B cell (primary cell): ENCODE results near the gene PLEKHH3. TPM values are rescaled to one million over a fixed set of nuclear protein-coding genes. Genes with fewer than 3 reads are reported as not detected.

Source experiments
- ATAC-seq: fragments of 200-7000 bp; cut with Tn5 transposase; one replicate; pipeline ENCODE4 v1.10.0; 2021; ENCODE audit warnings: low read depth, mild to moderate bottlenecking, moderate number of reproducible peaks, moderate library complexity
- CTCF ChIA-PET: fragments of 350-600 bp; sonication (Branson Sonifier 250); formaldehyde crosslinking; loops from one replicate; lab custom pipeline; 2021; ENCODE audit warnings: antibody characterized with exemption, inconsistent platforms; lab: Charles Lee
- POLR2A ChIA-PET: fragments of 350-600 bp; sonication (Branson Sonifier 250); formaldehyde crosslinking; loops from one replicate; lab custom pipeline; 2021; ENCODE audit warnings: antibody characterized with exemption; lab: Charles Lee
- DNase-seq: peaks from one replicate; pipeline ENCODE4 v3.0.0; 2013
- H2AFZ ChIP-seq: 2 replicates; pipeline ENCODE4 v1.6.1; 2012; ENCODE audit warnings: mild to moderate bottlenecking, low read depth, low read length; ENCODE audit not compliant: insufficient read depth, poor library complexity, severe bottlenecking
- H3K27ac ChIP-seq, 2 donors: 1 replicate in 1 of 2; 2 replicates in 1 of 2; pipeline ENCODE4 v1.5.1; 2012 to 2013; ENCODE audit warnings: low read length in 2 of 2, mild to moderate bottlenecking in 2 of 2, moderate library complexity in 1 of 2
- H3K27me3 ChIP-seq, 4 experiments: fragments of 200-600 bp in 1 of 4; sonication (generic) in 1 of 4; replicated peaks in 1 of 4; 1 replicate in 2 of 4; 2 replicates in 2 of 4; pipeline versions ENCODE4 v1.6.1 to v1.7.0; 2013 to 2016; ENCODE audit warnings: low read length in 3 of 4, mild to moderate bottlenecking in 2 of 4, mixed read lengths in 1 of 4, moderate library complexity in 1 of 4; ENCODE audit not compliant: insufficient read depth in 4 of 4, control insufficient read depth in 3 of 4; ENCODE audit errors: control extremely low read depth in 1 of 4
- H3K36me3 ChIP-seq, 2 experiments: replicated peaks in 1 of 2; 1 replicate in 1 of 2; 2 replicates in 1 of 2; pipeline versions ENCODE4 v1.6.1 to v1.7.1; 2013; ENCODE audit warnings: low read length in 1 of 2; ENCODE audit not compliant: insufficient read depth in 2 of 2, control insufficient read depth in 1 of 2; ENCODE audit errors: control extremely low read depth in 1 of 2, extremely low read depth in 1 of 2
- H3K4me1 ChIP-seq, 2 donors: fragments of 200-600 bp in 1 of 2; sonication (generic) in 1 of 2; 1 replicate in 1 of 2; 2 replicates in 1 of 2; pipeline versions ENCODE4 v1.5.1 to v1.6.1; 2013 to 2017; ENCODE audit warnings: low read length in 2 of 2; ENCODE audit not compliant: control insufficient read depth in 2 of 2, insufficient read depth in 2 of 2
- H3K4me2 ChIP-seq: replicated peaks from 2 replicates; pipeline ENCODE3; 2012; ENCODE audit warnings: mild to moderate bottlenecking, low read depth, low read length; ENCODE audit not compliant: poor library complexity, severe bottlenecking
- H3K4me3 ChIP-seq, 5 experiments: fragments of 200-600 bp in 1 of 5; sonication (generic) in 1 of 5; 1 replicate in 3 of 5; 2 replicates in 2 of 5; pipeline versions ENCODE4 v1.5.1 to v1.7.0; 2011 to 2016; ENCODE audit warnings: low read length in 4 of 5, mild to moderate bottlenecking in 4 of 5, low read depth in 2 of 5, control low read depth in 1 of 5, moderate library complexity in 1 of 5; ENCODE audit not compliant: insufficient read depth in 1 of 5; ENCODE audit errors: control extremely low read depth in 1 of 5, extremely low read depth in 1 of 5
- H3K79me2 ChIP-seq: fragments of 200-600 bp; sonication (generic); one replicate; pipeline ENCODE4 v1.6.0; 2016; ENCODE audit warnings: low read length; ENCODE audit not compliant: control insufficient read depth, insufficient read depth
- H3K9ac ChIP-seq: fragments of 200-600 bp; sonication (generic); 2 replicates; pipeline ENCODE4 v1.6.1; 2017; ENCODE audit warnings: mild to moderate bottlenecking, low read length, moderate library complexity
- H3K9me3 ChIP-seq, 3 donors: one replicate each; pipeline versions ENCODE4 v1.6.1 to v1.7.1; 2013; ENCODE audit warnings: low read length in 2 of 3; ENCODE audit not compliant: control insufficient read depth in 2 of 3, insufficient read depth in 1 of 3; ENCODE audit errors: control extremely low read depth in 1 of 3
- H4K20me1 ChIP-seq: 2 replicates; pipeline ENCODE4 v1.6.0; 2012; ENCODE audit warnings: mild to moderate bottlenecking, low read length; ENCODE audit not compliant: insufficient read depth, control insufficient read depth, poor library complexity, severe bottlenecking
- H3K27ac Mint-ChIP-seq: one replicate; pipeline ENCODE4 v1.8.0; 2021; ENCODE audit warnings: mixed read lengths
- H3K27me3 Mint-ChIP-seq: one replicate; pipeline ENCODE4 v1.8.0; 2021; ENCODE audit warnings: mixed read lengths
- H3K4me1 Mint-ChIP-seq: one replicate; pipeline ENCODE4 v1.8.0; 2021; ENCODE audit warnings: mixed read lengths
- H3K4me3 Mint-ChIP-seq: one replicate; pipeline ENCODE4 v1.8.0; 2021; ENCODE audit warnings: mixed read lengths
- H3K9me3 Mint-ChIP-seq: one replicate; pipeline ENCODE4 v1.8.0; 2022; ENCODE audit warnings: mixed read lengths; ENCODE audit not compliant: insufficient read depth
- EZH2 ChIP-seq: IDR thresholded peaks from 2 replicates; pipeline ENCODE4 v1.6.1; 2012; ENCODE audit warnings: borderline replicate concordance, low read depth, mild to moderate bottlenecking, moderate library complexity, low read length; ENCODE audit not compliant: insufficient read depth, poor library complexity, severe bottlenecking
- WGBS: methylation state at CpG from one replicate; pipeline ENCODE4 v1.1.5; 2013; ENCODE audit warnings: missing lambda C conversion rate; ENCODE audit not compliant: insufficient coverage; 5-methylcytosine and 5-hydroxymethylcytosine counted together
- intact Hi-C: fragments of 100-400 bp; cut with micrococcal nuclease; formaldehyde crosslinking; loops from one replicate; pipeline ENCODE4 v1.10.0; 2022
- polyA plus RNA-seq: library from polyadenylated mRNA; depleted of rRNA; stranded (reverse); fragments of >200 nt; gene quantifications from 2 replicates; pipeline ENCODE4 v1.2.3, GENCODE V29; 2012
- total RNA-seq, 2 donors: library from RNA; stranded (reverse); fragments of 120-200 nt in 1 of 2; gene quantifications; 1 replicate in 1 of 2; 2 replicates in 1 of 2; pipeline versions ENCODE4 v1.2.3 to v1.2.4, GENCODE V29; 2013 to 2022
- TF ChIP-seq, protein P1 (sequence below): fragments of 200-600 bp; IDR thresholded peaks from one replicate; pipeline ENCODE4 v1.8.0; 2022; ENCODE audit warnings: antibody characterized with exemption, mild to moderate bottlenecking

Gene PLEKHH3
- total and polyA plus RNA-seq, 2 donors (not counting 1 experiment from before 2014, with no cell fraction given): 0.44 to 0.67 TPM

DNA sequence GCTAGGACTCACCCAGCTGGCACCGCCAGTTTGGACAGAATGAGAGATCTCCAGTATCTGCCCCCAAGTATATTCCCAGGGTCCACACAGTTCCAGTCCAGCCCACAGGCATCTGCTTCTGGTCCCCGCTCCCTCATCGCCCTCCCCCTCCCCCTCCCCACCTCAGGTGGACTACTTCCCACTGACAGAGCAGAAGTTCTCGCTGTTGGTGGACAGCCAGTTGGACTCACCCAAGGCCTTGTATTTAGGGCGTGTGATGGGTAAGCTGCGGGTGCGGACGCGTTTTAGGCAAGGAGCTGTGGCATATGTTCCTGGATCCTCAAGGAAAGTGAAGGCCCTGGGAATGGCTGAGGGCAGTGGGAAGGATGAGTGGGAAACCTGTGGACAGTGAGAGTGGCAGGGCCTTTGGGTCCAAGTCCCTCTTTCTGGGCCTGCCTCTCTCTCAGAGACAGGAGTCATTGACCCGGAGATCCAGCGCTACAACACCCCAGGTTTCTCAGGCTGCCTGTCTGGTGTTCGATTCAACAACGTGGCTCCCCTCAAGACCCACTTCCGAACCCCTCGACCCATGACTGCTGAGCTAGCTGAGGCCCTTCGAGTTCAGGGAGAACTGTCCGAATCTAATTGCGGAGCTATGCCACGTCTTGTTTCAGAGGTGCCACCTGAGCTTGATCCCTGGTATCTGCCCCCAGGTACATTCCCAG is 20.5 kb upstream of the PLEKHH3 start:
- Mint-ChIP-seq H3K27me3 (no peaks in the 10 kb centered on the region), H3K9me3 (no peaks in the 10 kb centered on the region), H3K4me3 (no peak overlapping the region), H3K27ac (no peak overlapping the region), H3K4me1 (peaks cover 10% of the 10 kb centered on the region)
- no peak overlapping the region for H2AFZ ChIP-seq
- no peak overlapping the region for H3K4me3 ChIP-seq
- H3K79me2 ChIP-seq: peaks cover 5% of the 10 kb centered on the region
- H3K36me3 ChIP-seq: peaks cover 0 to 15% of the 10 kb centered on the region in 2 experiments
- no peak for TF ChIP-seq EZH2
- TF ChIP-seq, protein P1, sequence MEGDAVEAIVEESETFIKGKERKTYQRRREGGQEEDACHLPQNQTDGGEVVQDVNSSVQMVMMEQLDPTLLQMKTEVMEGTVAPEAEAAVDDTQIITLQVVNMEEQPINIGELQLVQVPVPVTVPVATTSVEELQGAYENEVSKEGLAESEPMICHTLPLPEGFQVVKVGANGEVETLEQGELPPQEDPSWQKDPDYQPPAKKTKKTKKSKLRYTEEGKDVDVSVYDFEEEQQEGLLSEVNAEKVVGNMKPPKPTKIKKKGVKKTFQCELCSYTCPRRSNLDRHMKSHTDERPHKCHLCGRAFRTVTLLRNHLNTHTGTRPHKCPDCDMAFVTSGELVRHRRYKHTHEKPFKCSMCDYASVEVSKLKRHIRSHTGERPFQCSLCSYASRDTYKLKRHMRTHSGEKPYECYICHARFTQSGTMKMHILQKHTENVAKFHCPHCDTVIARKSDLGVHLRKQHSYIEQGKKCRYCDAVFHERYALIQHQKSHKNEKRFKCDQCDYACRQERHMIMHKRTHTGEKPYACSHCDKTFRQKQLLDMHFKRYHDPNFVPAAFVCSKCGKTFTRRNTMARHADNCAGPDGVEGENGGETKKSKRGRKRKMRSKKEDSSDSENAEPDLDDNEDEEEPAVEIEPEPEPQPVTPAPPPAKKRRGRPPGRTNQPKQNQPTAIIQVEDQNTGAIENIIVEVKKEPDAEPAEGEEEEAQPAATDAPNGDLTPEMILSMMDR: no peak
- no peak overlapping the region for H3K9ac ChIP-seq
- no peaks in the 10 kb centered on the region for H4K20me1 ChIP-seq
- H3K27me3 ChIP-seq: no peaks in the 10 kb centered on the region
- ChIA-PET POLR2A (no interaction called here), CTCF (interaction anchor here (0.6 to 1.7 kb wide), 2 partner anchors 77 to 119 kb away, joined by 3 read pairs; no protein-coding TSS in a partner anchor)
- DNase-seq (no peak), ATAC-seq (no peak)
- no peak overlapping the region for H3K4me2 ChIP-seq
- H3K9me3 ChIP-seq: no peaks in the 10 kb centered on the region
- intact Hi-C loops: no loop called here
- peaks cover 4 to 12% of the 10 kb centered on the region in 2 donors for H3K4me1 ChIP-seq
- WGBS: 97% methylated on average over 15 of the region's 19 CpGs
- H3K27ac ChIP-seq: no peak overlapping the region

DNA sequence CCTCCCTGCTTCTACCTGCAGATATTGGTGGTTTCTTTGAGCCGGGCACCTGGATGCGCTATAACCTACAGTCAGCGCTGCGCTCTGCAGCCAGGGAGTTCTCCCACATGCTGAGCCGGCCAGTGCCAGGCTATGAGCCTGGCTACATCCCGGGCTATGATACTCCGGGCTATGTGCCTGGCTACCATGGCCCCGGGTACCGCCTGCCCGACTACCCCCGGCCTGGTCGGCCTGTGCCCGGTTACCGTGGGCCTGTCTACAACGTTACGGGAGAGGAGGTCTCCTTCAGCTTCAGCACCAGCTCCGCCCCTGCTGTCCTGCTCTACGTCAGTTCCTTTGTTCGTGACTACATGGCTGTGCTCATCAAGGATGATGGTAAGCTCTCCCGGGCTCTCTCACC is 18.7 kb upstream of the PLEKHH3 start:
- H3K9me3 Mint-ChIP-seq: no peaks in the 10 kb centered on the region
- ATAC-seq: no peak

More for the DNA sequence above, 18.7 kb upstream of the PLEKHH3 start:
- no peaks in the 10 kb centered on the region for H3K27me3 ChIP-seq
- no peak for DNase-seq
- H3K36me3 ChIP-seq: peaks cover 0 to 7% of the 10 kb centered on the region in 2 experiments
- no peaks in the 10 kb centered on the region for H3K79me2 ChIP-seq
- intact Hi-C loops: no loop called here
- H3K27ac ChIP-seq: no peak overlapping the region
- TF ChIP-seq, protein P1: no peak
- TF ChIP-seq EZH2: no peak
- Mint-ChIP-seq H3K27me3 (no peaks in the 10 kb centered on the region), H3K4me3 (no peak overlapping the region), H3K27ac (no peak overlapping the region), H3K4me1 (peaks cover under 1% of the 10 kb centered on the region)
- whole genome bisulfite sequencing: 96% methylated on average over 16 of the region's 20 CpGs
- no peak overlapping the region for H2AFZ ChIP-seq
- H3K4me3 ChIP-seq: no peak overlapping the region
- no peaks in the 10 kb centered on the region for H3K9me3 ChIP-seq
- H4K20me1 ChIP-seq: no peaks in the 10 kb centered on the region
- no peaks in the 10 kb centered on the region for H3K4me1 ChIP-seq
- H3K9ac ChIP-seq: no peak overlapping the region
- no peak overlapping the region for H3K4me2 ChIP-seq
- CTCF ChIA-PET: no interaction called here
- POLR2A ChIA-PET: no interaction called here
